ENCODE results near the gene MSMP. TPM values are rescaled to one million over a fixed set of nuclear protein-coding genes. Genes with fewer than 3 reads are reported as not detected.

The MSMP gene
- total RNA-seq, 1 donor, result not detected

GRCh38 chr9:35726931-35727330, 27.1 kb downstream of the MSMP start:
- Histone ChIP-seq H3K27me3 (ENCODE audit: insufficient read depth, low read length) (no peaks in the 10 kb centered on the region), H3K9me3 (ENCODE audit: low read depth, low read length) (no peaks in the 10 kb centered on the region), H3K4me1 (ENCODE audit: insufficient read depth, low read length) (peaks cover 53% of the 10 kb centered on the region), H3K4me3 (ENCODE audit: low read length) (no peak overlapping the region)

GRCh38 chr9:35725362-35725761, 28.7 kb downstream of the MSMP start:
- Histone ChIP-seq H3K27me3 (ENCODE audit: insufficient read depth, low read length) (no peaks in the 10 kb centered on the region), H3K4me3 (ENCODE audit: low read length) (no peak overlapping the region), H3K4me1 (ENCODE audit: insufficient read depth, low read length) (peaks cover 42% of the 10 kb centered on the region), H3K9me3 (ENCODE audit: low read depth, low read length) (no peaks in the 10 kb centered on the region)

GRCh38 chr9:35723908-35724307, 30.2 kb downstream of the MSMP start:
- H3K9me3 ChIP-seq (ENCODE audit: low read depth, low read length), result no peaks in the 10 kb centered on the region
- peaks cover 35% of the 10 kb centered on the region for H3K4me1 ChIP-seq (ENCODE audit: insufficient read depth, low read length)
- no peak overlapping the region for H3K4me3 ChIP-seq (ENCODE audit: low read length)
- no peaks in the 10 kb centered on the region for H3K27me3 ChIP-seq (ENCODE audit: insufficient read depth, low read length)

GRCh38 chr9:35723426-35723825, 30.6 kb downstream of the MSMP start:
- Histone ChIP-seq H3K4me1 (ENCODE audit: insufficient read depth, low read length) (peaks cover 34% of the 10 kb centered on the region), H3K9me3 (ENCODE audit: low read depth, low read length) (no peaks in the 10 kb centered on the region), H3K27me3 (ENCODE audit: insufficient read depth, low read length) (no peaks in the 10 kb centered on the region), H3K4me3 (ENCODE audit: low read length) (no peak overlapping the region)

- no peak overlapping the region for H3K4me3 ChIP-seq (ENCODE audit: low read length)
- H3K27me3 ChIP-seq (ENCODE audit: insufficient read depth, low read length), result no peaks in the 10 kb centered on the region
- peaks cover 12% of the 10 kb centered on the region for H3K4me1 ChIP-seq (ENCODE audit: insufficient read depth, low read length)
- H3K9me3 ChIP-seq (ENCODE audit: low read depth, low read length), result no peaks in the 10 kb centered on the region
Measured at GRCh38 chr9:35719546-35719945, 34.5 kb downstream of the MSMP start.

- Histone ChIP-seq H3K9me3 (ENCODE audit: low read depth, low read length) (no peaks in the 10 kb centered on the region), H3K4me1 (ENCODE audit: insufficient read depth, low read length) (peaks cover 12% of the 10 kb centered on the region), H3K4me3 (ENCODE audit: low read length) (no peak overlapping the region), H3K27me3 (ENCODE audit: insufficient read depth, low read length) (no peaks in the 10 kb centered on the region)
Measured at GRCh38 chr9:35718721-35719511, 35.2 kb downstream of the MSMP start.

- no peaks in the 10 kb centered on the region for H3K27me3 ChIP-seq (ENCODE audit: insufficient read depth, low read length)
- peaks cover 12% of the 10 kb centered on the region for H3K4me1 ChIP-seq (ENCODE audit: insufficient read depth, low read length)
- H3K4me3 ChIP-seq (ENCODE audit: low read length), result no peak overlapping the region
- no peaks in the 10 kb centered on the region for H3K9me3 ChIP-seq (ENCODE audit: low read depth, low read length)
Measured at GRCh38 chr9:35717132-35717870, 36.8 kb downstream of the MSMP start.

- Histone ChIP-seq H3K4me1 (ENCODE audit: insufficient read depth, low read length) (peaks cover 12% of the 10 kb centered on the region), H3K27me3 (ENCODE audit: insufficient read depth, low read length) (no peaks in the 10 kb centered on the region), H3K4me3 (ENCODE audit: low read length) (no peak overlapping the region), H3K9me3 (ENCODE audit: low read depth, low read length) (no peaks in the 10 kb centered on the region)
Measured at GRCh38 chr9:35716230-35716629, 37.8 kb downstream of the MSMP start.

- Histone ChIP-seq H3K9me3 (ENCODE audit: low read depth, low read length) (no peaks in the 10 kb centered on the region), H3K4me1 (ENCODE audit: insufficient read depth, low read length) (peaks cover 11% of the 10 kb centered on the region), H3K4me3 (ENCODE audit: low read length) (no peak overlapping the region), H3K27me3 (ENCODE audit: insufficient read depth, low read length) (no peaks in the 10 kb centered on the region)
Measured at GRCh38 chr9:35714579-35715252, 39.4 kb downstream of the MSMP start.

- no peaks in the 10 kb centered on the region for H3K27me3 ChIP-seq (ENCODE audit: insufficient read depth, low read length)
Measured at GRCh38 chr9:35714123-35714522, 40.0 kb downstream of the MSMP start.

GRCh38 chr9:35713578-35713977, 40.5 kb downstream of the MSMP start:
- peaks cover under 1% of the 10 kb centered on the region for H3K4me1 ChIP-seq (ENCODE audit: insufficient read depth, low read length)
- H3K4me3 ChIP-seq (ENCODE audit: low read length), result no peak overlapping the region
- no peaks in the 10 kb centered on the region for H3K9me3 ChIP-seq (ENCODE audit: low read depth, low read length)
- H3K27me3 ChIP-seq (ENCODE audit: insufficient read depth, low read length), result no peaks in the 10 kb centered on the region

More at GRCh38 chr9:35714123-35714522, 40.0 kb downstream of the MSMP start:
- Histone ChIP-seq H3K4me3 (ENCODE audit: low read length) (no peak overlapping the region), H3K9me3 (ENCODE audit: low read depth, low read length) (no peaks in the 10 kb centered on the region), H3K4me1 (ENCODE audit: insufficient read depth, low read length) (peaks cover 6% of the 10 kb centered on the region)

- Histone ChIP-seq H3K27me3 (ENCODE audit: insufficient read depth, low read length) (no peaks in the 10 kb centered on the region), H3K4me1 (ENCODE audit: insufficient read depth, low read length) (no peaks in the 10 kb centered on the region), H3K4me3 (ENCODE audit: low read length) (no peak overlapping the region), H3K9me3 (ENCODE audit: low read depth, low read length) (no peaks in the 10 kb centered on the region)
Measured at GRCh38 chr9:35712762-35713400, 41.2 kb downstream of the MSMP start.

- no peaks in the 10 kb centered on the region for H3K9me3 ChIP-seq (ENCODE audit: low read depth, low read length)
- H3K4me1 ChIP-seq (ENCODE audit: insufficient read depth, low read length), result no peaks in the 10 kb centered on the region
- H3K4me3 ChIP-seq (ENCODE audit: low read length), result no peak overlapping the region
- no peaks in the 10 kb centered on the region for H3K27me3 ChIP-seq (ENCODE audit: insufficient read depth, low read length)
Measured at GRCh38 chr9:35711501-35712428, 42.3 kb downstream of the MSMP start.

All from mononuclear cell (primary cell).